ENCODE data around the gene CA10.

Gene CA10

DNA sequence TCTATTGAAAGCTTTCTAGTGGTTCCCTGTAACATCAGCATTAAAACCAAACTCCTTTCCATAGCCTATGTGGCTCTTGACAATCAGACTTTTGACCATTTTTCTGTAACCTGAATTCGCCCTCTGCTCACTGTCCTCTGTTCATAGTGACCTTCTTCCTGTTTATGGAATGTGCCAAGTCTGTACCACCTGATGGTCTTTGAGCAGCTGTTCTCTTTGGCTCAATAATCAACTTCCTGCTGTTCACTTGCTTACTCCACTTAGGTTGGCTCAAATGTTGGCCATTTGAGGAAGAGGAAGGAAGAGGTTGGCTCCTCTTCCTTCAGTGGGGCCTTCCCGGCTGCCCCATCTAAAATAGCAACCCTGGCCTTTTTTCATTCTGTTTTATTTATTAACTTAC is 251.5 kb downstream of the CA10 start:
- H3K9me3 ChIP-seq (ENCODE audit: control insufficient read depth in 1 of 2, low read length in 2 of 2): no peaks in the 10 kb centered on the region
- H3K27me3 ChIP-seq (ENCODE audit: control insufficient read depth in 1 of 2, insufficient read depth in 2 of 2, low read length in 2 of 2): no peaks in the 10 kb centered on the region
- no peak overlapping the region for H3K9ac ChIP-seq (ENCODE audit: low read depth in 1 of 2, low read length in 2 of 2)
- no peaks in the 10 kb centered on the region for H3K4me1 ChIP-seq (ENCODE audit: control insufficient read depth in 1 of 2, insufficient read depth in 2 of 2, low read length in 2 of 2)
- H3K36me3 ChIP-seq (ENCODE audit: control insufficient read depth in 1 of 2, insufficient read depth in 2 of 2, low read length in 2 of 2): no peaks in the 10 kb centered on the region
- no peak overlapping the region for H3K4me3 ChIP-seq (ENCODE audit: low read depth in 1 of 2, low read length in 2 of 2)
- no peak overlapping the region for H3K27ac ChIP-seq (ENCODE audit: low read depth, low read length)

DNA sequence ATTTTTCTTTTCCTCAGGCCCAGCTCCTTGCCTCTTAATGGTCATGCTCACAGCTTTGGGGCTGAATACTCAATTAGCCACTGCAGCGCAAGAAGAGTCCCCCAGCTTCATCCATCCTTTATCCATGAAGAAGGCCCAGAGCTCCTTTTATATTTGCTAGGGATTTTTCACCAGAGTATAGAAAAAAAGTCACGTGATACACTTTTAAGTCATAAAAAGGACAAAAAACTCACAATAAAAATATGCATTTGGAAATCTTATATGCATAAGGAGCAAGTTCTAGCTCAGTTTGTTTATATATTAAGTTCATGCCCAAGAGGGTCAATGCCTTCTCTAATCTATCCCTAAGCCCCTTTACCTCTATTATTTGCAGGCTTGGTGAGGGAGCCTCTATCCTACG is 254.1 kb downstream of the CA10 start:
- Histone ChIP-seq H3K4me3 (ENCODE audit: low read depth in 1 of 2, low read length in 2 of 2) (no peak overlapping the region), H3K27me3 (ENCODE audit: control insufficient read depth in 1 of 2, insufficient read depth in 2 of 2, low read length in 2 of 2) (no peaks in the 10 kb centered on the region), H3K9ac (ENCODE audit: low read depth in 1 of 2, low read length in 2 of 2) (no peak overlapping the region), H3K9me3 (ENCODE audit: control insufficient read depth in 1 of 2, low read length in 2 of 2) (no peaks in the 10 kb centered on the region), H3K4me1 (ENCODE audit: control insufficient read depth in 1 of 2, insufficient read depth in 2 of 2, low read length in 2 of 2) (no peaks in the 10 kb centered on the region), H3K36me3 (ENCODE audit: control insufficient read depth in 1 of 2, insufficient read depth in 2 of 2, low read length in 2 of 2) (no peaks in the 10 kb centered on the region), H3K27ac (ENCODE audit: low read depth, low read length) (no peak overlapping the region)

DNA sequence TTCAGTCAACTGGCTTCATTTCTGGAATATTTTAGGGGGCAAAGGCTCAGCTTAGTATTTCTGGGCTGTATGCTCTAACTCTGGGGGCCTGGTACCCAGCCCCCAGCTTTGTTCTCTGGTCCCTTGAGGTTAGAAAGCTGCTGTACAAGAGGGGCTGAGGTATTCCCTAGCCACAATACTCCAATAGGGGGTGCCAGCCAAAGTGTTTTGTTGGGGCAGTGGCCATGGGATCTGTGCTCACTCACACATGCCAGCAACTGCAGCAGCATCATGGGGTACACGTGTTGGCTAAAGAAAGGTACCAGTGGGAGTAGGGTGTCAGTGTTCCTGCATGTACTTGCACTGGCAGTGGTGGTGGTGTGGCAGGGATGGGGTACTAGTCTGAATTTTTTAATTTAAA is 257.3 kb downstream of the CA10 start:
- H3K27me3 ChIP-seq (ENCODE audit: control insufficient read depth in 1 of 2, insufficient read depth in 2 of 2, low read length in 2 of 2): no peaks in the 10 kb centered on the region
- no peak overlapping the region for H3K27ac ChIP-seq (ENCODE audit: low read depth, low read length)

DNA sequence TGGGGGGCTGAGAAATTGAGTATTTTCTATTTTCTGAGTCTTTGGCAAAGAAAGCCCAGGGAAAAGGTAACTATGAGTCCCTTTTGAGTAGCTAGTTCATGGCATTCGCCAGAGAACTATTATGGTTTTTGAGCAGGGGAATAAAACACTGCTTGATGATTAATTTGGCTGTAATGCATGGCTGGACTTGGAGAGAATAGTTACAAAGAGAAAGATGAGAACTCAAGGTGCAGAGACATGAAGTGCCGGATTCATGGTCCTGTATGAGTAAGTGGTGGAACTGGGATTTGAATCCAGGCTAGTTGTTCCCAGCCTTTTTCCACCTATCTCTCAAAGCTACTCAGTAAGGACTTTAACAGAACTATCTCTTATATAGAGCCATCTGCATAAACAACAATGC is 266.6 kb downstream of the CA10 start:
- Histone ChIP-seq H3K36me3 (ENCODE audit: control insufficient read depth in 1 of 2, insufficient read depth in 2 of 2, low read length in 2 of 2) (no peaks in the 10 kb centered on the region), H3K4me1 (ENCODE audit: control insufficient read depth in 1 of 2, insufficient read depth in 2 of 2, low read length in 2 of 2) (no peaks in the 10 kb centered on the region), H3K9ac (ENCODE audit: low read depth in 1 of 2, low read length in 2 of 2) (no peak overlapping the region), H3K27me3 (ENCODE audit: control insufficient read depth in 1 of 2, insufficient read depth in 2 of 2, low read length in 2 of 2) (no peaks in the 10 kb centered on the region), H3K4me3 (ENCODE audit: low read depth in 1 of 2, low read length in 2 of 2) (no peak overlapping the region), H3K9me3 (ENCODE audit: control insufficient read depth in 1 of 2, low read length in 2 of 2) (no peaks in the 10 kb centered on the region), H3K27ac (ENCODE audit: low read depth, low read length) (no peak overlapping the region)

More for the DNA sequence above, 257.3 kb downstream of the CA10 start:
- H3K9ac ChIP-seq (ENCODE audit: low read depth in 1 of 2, low read length in 2 of 2): no peak overlapping the region
- no peaks in the 10 kb centered on the region for H3K9me3 ChIP-seq (ENCODE audit: control insufficient read depth in 1 of 2, low read length in 2 of 2)
- H3K4me3 ChIP-seq (ENCODE audit: low read depth in 1 of 2, low read length in 2 of 2): no peak overlapping the region
- H3K36me3 ChIP-seq (ENCODE audit: control insufficient read depth in 1 of 2, insufficient read depth in 2 of 2, low read length in 2 of 2): no peaks in the 10 kb centered on the region
- no peaks in the 10 kb centered on the region for H3K4me1 ChIP-seq (ENCODE audit: control insufficient read depth in 1 of 2, insufficient read depth in 2 of 2, low read length in 2 of 2)

DNA sequence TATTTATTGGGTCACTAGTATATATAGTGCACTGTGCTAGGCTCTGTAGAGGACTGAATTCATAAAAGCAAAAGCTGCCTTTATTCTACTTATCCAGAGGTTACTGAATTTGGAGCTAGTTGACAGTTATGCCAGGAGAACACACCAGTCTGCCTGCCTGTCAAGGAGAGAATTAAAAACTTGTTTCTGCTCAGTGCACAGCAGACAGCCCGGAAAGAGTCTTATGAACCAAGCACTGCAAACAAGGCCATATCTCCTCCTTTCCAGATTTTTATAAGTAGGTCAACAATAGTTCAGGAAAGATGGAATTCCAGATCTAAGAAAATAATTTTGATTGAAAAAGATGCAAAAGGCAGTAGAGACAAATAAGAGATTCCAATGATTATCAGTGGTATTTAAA is 267.8 kb downstream of the CA10 start:
- H3K36me3 ChIP-seq (ENCODE audit: control insufficient read depth in 1 of 2, insufficient read depth in 2 of 2, low read length in 2 of 2): no peaks in the 10 kb centered on the region
- H3K4me1 ChIP-seq (ENCODE audit: control insufficient read depth in 1 of 2, insufficient read depth in 2 of 2, low read length in 2 of 2): no peaks in the 10 kb centered on the region
- H3K27me3 ChIP-seq (ENCODE audit: control insufficient read depth in 1 of 2, insufficient read depth in 2 of 2, low read length in 2 of 2): no peaks in the 10 kb centered on the region
- H3K27ac ChIP-seq (ENCODE audit: low read depth, low read length): no peak overlapping the region
- no peak overlapping the region for H3K4me3 ChIP-seq (ENCODE audit: low read depth in 1 of 2, low read length in 2 of 2)
- H3K9ac ChIP-seq (ENCODE audit: low read depth in 1 of 2, low read length in 2 of 2): no peak overlapping the region
- no peaks in the 10 kb centered on the region for H3K9me3 ChIP-seq (ENCODE audit: control insufficient read depth in 1 of 2, low read length in 2 of 2)

DNA sequence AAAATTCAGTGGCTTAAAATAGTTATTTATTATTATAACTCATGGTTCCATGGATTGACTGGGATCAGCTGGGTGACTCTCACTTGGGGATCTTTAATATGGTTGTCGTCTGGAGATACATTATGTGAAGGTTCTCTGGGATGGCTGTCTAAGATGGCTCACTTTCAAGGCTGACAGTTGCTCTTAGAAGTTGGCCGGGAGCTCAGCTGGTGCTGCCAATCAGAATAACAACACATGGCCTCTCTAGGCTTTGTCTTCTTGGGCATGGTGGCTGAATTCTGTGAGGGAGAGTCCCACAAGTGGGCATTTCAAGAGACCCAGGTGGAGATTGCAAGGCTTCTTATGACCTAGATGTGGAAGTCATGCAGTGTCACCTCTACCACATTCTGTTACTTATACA is 269.7 kb downstream of the CA10 start:
- H3K9ac ChIP-seq (ENCODE audit: low read depth in 1 of 2, low read length in 2 of 2): no peak overlapping the region

DNA sequence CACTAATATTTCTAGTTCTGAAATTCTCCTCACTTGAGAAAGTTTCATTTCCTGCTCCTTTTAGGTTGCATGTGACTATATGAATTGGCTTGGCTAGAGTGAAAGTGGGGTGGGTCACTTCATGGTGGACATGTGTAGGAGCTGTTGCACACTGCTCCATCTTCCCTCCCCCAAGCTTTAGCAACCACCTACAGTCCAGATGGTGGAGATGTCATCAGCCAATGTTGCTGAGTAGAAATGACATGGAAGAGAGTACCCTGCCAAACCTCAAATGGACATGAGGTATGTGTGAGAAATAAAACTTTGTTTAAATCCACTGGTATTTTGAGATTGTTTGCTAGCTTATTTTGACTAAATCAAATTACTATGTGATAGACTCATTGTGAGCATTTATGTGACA is 281.5 kb downstream of the CA10 start:
- Histone ChIP-seq H3K27me3 (ENCODE audit: control insufficient read depth in 1 of 2, insufficient read depth in 2 of 2, low read length in 2 of 2) (no peaks in the 10 kb centered on the region), H3K4me3 (ENCODE audit: low read depth in 1 of 2, low read length in 2 of 2) (no peak overlapping the region), H3K9ac (ENCODE audit: low read depth in 1 of 2, low read length in 2 of 2) (no peak overlapping the region), H3K27ac (ENCODE audit: low read depth, low read length) (no peak overlapping the region), H3K9me3 (ENCODE audit: control insufficient read depth in 1 of 2, low read length in 2 of 2) (no peaks in the 10 kb centered on the region), H3K36me3 (ENCODE audit: control insufficient read depth in 1 of 2, insufficient read depth in 2 of 2, low read length in 2 of 2) (no peaks in the 10 kb centered on the region), H3K4me1 (ENCODE audit: control insufficient read depth in 1 of 2, insufficient read depth in 2 of 2, low read length in 2 of 2) (no peaks in the 10 kb centered on the region)

More for the DNA sequence above, 269.7 kb downstream of the CA10 start:
- H3K27me3 ChIP-seq (ENCODE audit: control insufficient read depth in 1 of 2, insufficient read depth in 2 of 2, low read length in 2 of 2): no peaks in the 10 kb centered on the region
- H3K36me3 ChIP-seq (ENCODE audit: control insufficient read depth in 1 of 2, insufficient read depth in 2 of 2, low read length in 2 of 2): no peaks in the 10 kb centered on the region
- no peak overlapping the region for H3K27ac ChIP-seq (ENCODE audit: low read depth, low read length)
- no peaks in the 10 kb centered on the region for H3K9me3 ChIP-seq (ENCODE audit: control insufficient read depth in 1 of 2, low read length in 2 of 2)
- H3K4me3 ChIP-seq (ENCODE audit: low read depth in 1 of 2, low read length in 2 of 2): no peak overlapping the region
- no peaks in the 10 kb centered on the region for H3K4me1 ChIP-seq (ENCODE audit: control insufficient read depth in 1 of 2, insufficient read depth in 2 of 2, low read length in 2 of 2)

DNA sequence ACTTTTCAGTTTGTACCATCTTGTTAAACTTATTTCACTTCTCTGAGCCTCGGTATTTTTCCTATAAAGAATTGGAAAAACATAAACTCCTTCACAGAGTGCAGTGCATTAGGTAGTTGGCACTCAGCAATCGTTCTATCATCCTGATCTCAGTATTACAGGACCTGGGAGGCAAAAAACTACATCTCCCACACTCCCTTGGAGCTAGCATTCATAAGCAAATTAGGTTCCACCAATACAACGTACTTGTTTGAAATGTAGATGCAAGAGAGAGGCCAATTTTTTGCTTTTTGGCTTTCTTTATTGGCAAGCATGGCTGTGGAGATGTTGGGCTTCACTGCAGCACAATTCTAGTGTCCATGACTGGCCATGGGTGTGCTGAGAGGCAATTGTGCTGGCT is 285.2 kb downstream of the CA10 start:
- Histone ChIP-seq H3K4me3 (ENCODE audit: low read depth in 1 of 2, low read length in 2 of 2) (no peak overlapping the region), H3K27me3 (ENCODE audit: control insufficient read depth in 1 of 2, insufficient read depth in 2 of 2, low read length in 2 of 2) (no peaks in the 10 kb centered on the region), H3K4me1 (ENCODE audit: control insufficient read depth in 1 of 2, insufficient read depth in 2 of 2, low read length in 2 of 2) (no peaks in the 10 kb centered on the region)

DNA sequence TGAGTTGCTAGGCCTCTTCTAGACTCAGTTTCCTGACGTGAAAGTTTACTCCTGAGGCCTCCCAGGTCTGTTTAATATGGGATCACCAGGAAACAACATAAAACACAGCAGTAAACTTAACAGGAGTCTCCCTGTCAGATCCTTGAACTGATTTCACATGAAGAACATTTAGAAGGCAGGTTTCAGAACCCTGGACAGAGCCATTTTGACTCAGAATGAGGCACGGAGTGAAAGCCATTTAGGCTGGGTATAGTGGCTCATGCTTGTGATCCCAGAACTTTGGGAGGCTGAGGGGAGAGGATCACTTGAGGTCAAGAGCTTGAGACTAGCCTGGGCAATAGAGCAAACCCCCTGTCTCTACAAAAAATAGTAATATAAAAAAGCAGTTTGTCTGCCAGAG is 289.1 kb downstream of the CA10 start:
- Histone ChIP-seq H3K27ac (ENCODE audit: low read depth, low read length) (no peak overlapping the region), H3K4me3 (ENCODE audit: low read depth in 1 of 2, low read length in 2 of 2) (no peak overlapping the region), H3K36me3 (ENCODE audit: control insufficient read depth in 1 of 2, insufficient read depth in 2 of 2, low read length in 2 of 2) (no peaks in the 10 kb centered on the region), H3K9ac (ENCODE audit: low read depth in 1 of 2, low read length in 2 of 2) (no peak overlapping the region), H3K27me3 (ENCODE audit: control insufficient read depth in 1 of 2, insufficient read depth in 2 of 2, low read length in 2 of 2) (no peaks in the 10 kb centered on the region), H3K4me1 (ENCODE audit: control insufficient read depth in 1 of 2, insufficient read depth in 2 of 2, low read length in 2 of 2) (no peaks in the 10 kb centered on the region), H3K9me3 (ENCODE audit: control insufficient read depth in 1 of 2, low read length in 2 of 2) (no peaks in the 10 kb centered on the region)

More for the DNA sequence above, 285.2 kb downstream of the CA10 start:
- H3K9me3 ChIP-seq (ENCODE audit: control insufficient read depth in 1 of 2, low read length in 2 of 2): no peaks in the 10 kb centered on the region
- H3K9ac ChIP-seq (ENCODE audit: low read depth in 1 of 2, low read length in 2 of 2): no peak overlapping the region
- H3K36me3 ChIP-seq (ENCODE audit: control insufficient read depth in 1 of 2, insufficient read depth in 2 of 2, low read length in 2 of 2): no peaks in the 10 kb centered on the region
- H3K27ac ChIP-seq (ENCODE audit: low read depth, low read length): no peak overlapping the region

DNA sequence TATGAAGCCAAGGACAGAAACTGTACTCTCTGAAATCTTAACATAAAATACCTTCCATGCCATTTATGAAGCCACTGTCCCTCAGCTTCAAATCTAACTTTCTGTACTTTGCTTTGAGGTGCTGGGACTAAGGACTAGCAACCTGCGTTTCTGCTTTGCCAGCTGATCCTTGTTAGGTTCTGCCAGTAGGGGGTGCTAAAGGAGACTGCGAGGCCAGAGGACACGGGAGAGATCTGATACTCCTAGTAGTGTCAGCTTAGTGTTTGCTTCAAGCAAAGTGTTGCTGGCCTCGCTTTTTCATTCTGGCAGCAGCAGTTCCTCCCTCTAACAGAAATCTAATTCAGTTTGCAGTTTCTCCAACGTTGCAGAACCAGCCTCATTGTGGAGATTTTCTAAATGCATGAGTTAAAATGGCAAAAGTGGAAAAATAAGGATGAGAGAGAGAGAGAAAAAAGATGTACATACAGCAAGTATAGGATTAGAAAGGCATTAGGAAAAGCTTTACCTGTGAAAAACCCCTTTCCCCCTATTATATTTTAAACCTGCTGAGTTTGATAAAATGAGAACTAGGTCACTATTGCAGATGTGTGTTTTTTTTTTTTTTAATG is 297.5 kb downstream of the CA10 start:
- no peaks in the 10 kb centered on the region for H3K9me3 ChIP-seq (ENCODE audit: control insufficient read depth in 1 of 2, low read length in 2 of 2)
- H3K27me3 ChIP-seq (ENCODE audit: control insufficient read depth in 1 of 2, insufficient read depth in 2 of 2, low read length in 2 of 2): no peaks in the 10 kb centered on the region
- peaks cover 4 to 16% of the 10 kb centered on the region in 2 donors for H3K4me1 ChIP-seq (ENCODE audit: control insufficient read depth in 1 of 2, insufficient read depth in 2 of 2, low read length in 2 of 2)
- H3K27ac ChIP-seq (ENCODE audit: low read depth, low read length): no peak overlapping the region
- H3K36me3 ChIP-seq (ENCODE audit: control insufficient read depth in 1 of 2, insufficient read depth in 2 of 2, low read length in 2 of 2): no peaks in the 10 kb centered on the region
- no peak overlapping the region for H3K4me3 ChIP-seq (ENCODE audit: low read depth in 1 of 2, low read length in 2 of 2)
- H3K9ac ChIP-seq (ENCODE audit: low read depth in 1 of 2, low read length in 2 of 2): no peak overlapping the region
